Gastrocnemius medialis (tissue), 4 donors: ENCODE data around the gene C17orf67.

ENCODE experiments used
- POLR2A ChIP-seq, 2 donors: fragments of 450-650 bp; IDR thresholded peaks; one replicate each; pipeline ENCODE4 v1.6.1; 2017; ENCODE audit warnings: antibody characterized with exemption in 2 of 2, mild to moderate bottlenecking in 2 of 2, moderate library complexity in 2 of 2
- TF ChIP-seq, protein P1 (sequence below), 5 experiments: fragments of 450-650 bp in 3 of 5; fragments of 200-600 bp in 2 of 5; sonication (generic) in 2 of 5; IDR thresholded peaks in 4 of 5; conservative IDR thresholded peaks in 1 of 5; 1 replicate in 4 of 5; 2 replicates in 1 of 5; pipeline ENCODE4 v1.5.1; 2016 to 2019; ENCODE audit warnings: antibody characterized with exemption in 5 of 5, mild to moderate bottlenecking in 3 of 5, moderate library complexity in 3 of 5

DNA sequence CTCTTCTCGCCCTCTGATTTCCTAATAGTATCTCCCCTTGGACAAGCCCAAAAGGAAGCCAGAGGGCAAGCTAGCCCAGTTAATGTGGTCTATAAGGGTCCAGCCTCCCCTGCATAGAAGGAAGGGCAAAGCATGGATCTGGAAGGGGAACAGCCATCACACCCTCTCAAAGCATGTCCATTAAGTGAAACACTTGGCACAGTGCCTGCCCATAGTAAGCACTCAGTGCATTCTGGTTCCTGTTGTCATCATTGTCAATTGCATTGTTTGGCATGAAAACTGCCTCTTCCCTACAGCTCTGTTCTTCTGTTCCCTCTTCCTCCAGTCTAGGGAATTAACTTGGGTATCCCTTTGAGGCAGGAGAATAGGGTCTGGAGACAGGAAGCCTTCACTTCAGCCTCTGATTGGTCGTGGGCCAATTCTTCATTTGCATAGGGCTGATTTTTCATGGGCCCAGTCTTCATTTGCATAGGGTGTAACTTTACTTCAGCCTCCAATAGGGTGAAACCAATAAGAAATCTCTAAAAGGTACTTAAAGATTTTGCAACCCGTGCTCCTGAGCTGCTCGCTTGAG lies 81.4 kb downstream of the C17orf67 start:
- TF ChIP-seq, protein P1, sequence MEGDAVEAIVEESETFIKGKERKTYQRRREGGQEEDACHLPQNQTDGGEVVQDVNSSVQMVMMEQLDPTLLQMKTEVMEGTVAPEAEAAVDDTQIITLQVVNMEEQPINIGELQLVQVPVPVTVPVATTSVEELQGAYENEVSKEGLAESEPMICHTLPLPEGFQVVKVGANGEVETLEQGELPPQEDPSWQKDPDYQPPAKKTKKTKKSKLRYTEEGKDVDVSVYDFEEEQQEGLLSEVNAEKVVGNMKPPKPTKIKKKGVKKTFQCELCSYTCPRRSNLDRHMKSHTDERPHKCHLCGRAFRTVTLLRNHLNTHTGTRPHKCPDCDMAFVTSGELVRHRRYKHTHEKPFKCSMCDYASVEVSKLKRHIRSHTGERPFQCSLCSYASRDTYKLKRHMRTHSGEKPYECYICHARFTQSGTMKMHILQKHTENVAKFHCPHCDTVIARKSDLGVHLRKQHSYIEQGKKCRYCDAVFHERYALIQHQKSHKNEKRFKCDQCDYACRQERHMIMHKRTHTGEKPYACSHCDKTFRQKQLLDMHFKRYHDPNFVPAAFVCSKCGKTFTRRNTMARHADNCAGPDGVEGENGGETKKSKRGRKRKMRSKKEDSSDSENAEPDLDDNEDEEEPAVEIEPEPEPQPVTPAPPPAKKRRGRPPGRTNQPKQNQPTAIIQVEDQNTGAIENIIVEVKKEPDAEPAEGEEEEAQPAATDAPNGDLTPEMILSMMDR (IDR thresholded peaks at IDR 0.05 in 4 of 5, conservative IDR thresholded peaks at IDR 0.05 in 1 of 5), result no peak
- TF ChIP-seq POLR2A (IDR thresholded peaks at IDR 0.05), result no peak
